Activated T-cell treated with anti-CD3 and anti-CD28 coated beads, Interleukin-2, amount 50 U/mL, for 24 hours (primary cell): ENCODE results near the gene MOGAT3.
A peak's percentile ranks its signal among the peaks of the same experiment; 100 is the strongest.

Experiments used
- DNase-seq: peaks from one replicate; pipeline ENCODE4 v3.0.0-alpha.2; 2020
- H3K27ac Mint-ChIP-seq: 2 replicates; pipeline ENCODE4 v1.8.0; 2020; ENCODE audit warnings: mild to moderate bottlenecking, mixed read lengths
- H3K27me3 Mint-ChIP-seq: 2 replicates; pipeline ENCODE4 v1.8.0; 2020; ENCODE audit warnings: mixed read lengths
- H3K36me3 Mint-ChIP-seq: 2 replicates; pipeline ENCODE4 v1.8.0; 2020; ENCODE audit warnings: low read depth, mixed read lengths
- H3K4me1 Mint-ChIP-seq: 2 replicates; pipeline ENCODE4 v1.8.0; 2020; ENCODE audit warnings: low read depth, mixed read lengths
- H3K4me3 Mint-ChIP-seq: 2 replicates; pipeline ENCODE4 v1.8.0; 2020; ENCODE audit warnings: mild to moderate bottlenecking, moderate library complexity, mixed read lengths
- H3K9me3 Mint-ChIP-seq: 2 replicates; pipeline ENCODE4 v1.8.0; 2020; ENCODE audit warnings: mixed read lengths

MOGAT3 gene

GRCh38 chr7:101167645-101168411, 33.0 kb downstream of the MOGAT3 start:
- Mint-ChIP-seq H3K4me1 (peaks cover 72% of the 10 kb centered on the region), H3K27ac (no peak overlapping the region), H3K4me3 (no peak overlapping the region), H3K36me3 (no peaks in the 10 kb centered on the region), H3K27me3 (peaks cover 83% of the 10 kb centered on the region), H3K9me3 (no peaks in the 10 kb centered on the region)
- no peak for DNase-seq

DNA sequence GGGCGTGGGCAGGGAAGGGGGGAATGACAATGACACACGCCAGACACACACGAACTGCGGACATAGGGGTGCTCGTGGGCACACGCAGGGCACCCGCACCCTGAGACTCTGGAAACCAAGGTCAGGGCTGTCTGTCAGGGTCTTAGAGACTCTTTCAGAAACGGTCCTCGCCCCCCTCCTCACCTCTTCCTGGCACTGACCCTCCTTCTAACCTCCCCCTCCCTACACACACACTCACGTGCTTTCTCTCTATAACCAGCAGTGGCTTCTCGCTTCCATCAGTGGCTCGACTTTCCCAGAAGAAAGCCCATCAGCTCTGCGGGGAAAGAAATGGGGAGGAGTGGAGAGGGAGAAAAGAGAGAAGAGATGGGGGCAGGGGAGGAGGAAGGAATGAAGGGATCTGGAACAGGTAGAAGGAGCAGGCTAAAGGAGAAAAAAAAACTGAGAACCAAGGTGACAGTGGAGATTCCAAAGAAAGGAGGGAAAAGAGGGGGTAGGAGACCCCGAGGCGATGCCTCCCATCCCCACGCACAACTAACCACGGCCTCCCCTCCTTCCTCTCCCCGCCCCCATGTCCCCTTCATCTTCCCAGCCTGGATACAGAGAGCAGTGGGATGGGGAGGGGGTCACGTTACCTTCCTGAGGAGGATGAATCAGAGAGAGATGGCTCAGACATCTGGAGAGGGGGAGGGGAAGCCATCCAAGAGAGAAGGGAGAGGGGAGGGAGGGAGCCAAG, 33.8 kb downstream of the MOGAT3 start:
- Mint-ChIP-seq H3K4me1 (peaks cover 73% of the 10 kb centered on the region), H3K27ac (no peak overlapping the region)

GRCh38 chr7:101166648-101166908, 34.3 kb downstream of the MOGAT3 start:
- DNase-seq, result no peak
- no peaks in the 10 kb centered on the region for H3K9me3 Mint-ChIP-seq
- H3K36me3 Mint-ChIP-seq, result peaks cover under 1% of the 10 kb centered on the region
- peaks cover 79% of the 10 kb centered on the region for H3K27me3 Mint-ChIP-seq
- peaks cover 68% of the 10 kb centered on the region for H3K4me1 Mint-ChIP-seq
- no peak overlapping the region for H3K4me3 Mint-ChIP-seq
- H3K27ac Mint-ChIP-seq, result no peak overlapping the region

More for the DNA sequence above, 33.8 kb downstream of the MOGAT3 start:
- H3K36me3 Mint-ChIP-seq, result no peaks in the 10 kb centered on the region
- H3K9me3 Mint-ChIP-seq, result no peaks in the 10 kb centered on the region
- no peak overlapping the region for H3K4me3 Mint-ChIP-seq
- no peak for DNase-seq
- peaks cover 83% of the 10 kb centered on the region for H3K27me3 Mint-ChIP-seq

GRCh38 chr7:101165958-101166647, 34.7 kb downstream of the MOGAT3 start:
- Mint-ChIP-seq H3K36me3 (peaks cover 4% of the 10 kb centered on the region), H3K27me3 (peaks cover 79% of the 10 kb centered on the region), H3K9me3 (no peaks in the 10 kb centered on the region), H3K4me1 (peaks cover 63% of the 10 kb centered on the region), H3K4me3 (peak overlapping the region; percentile 70), H3K27ac (no peak overlapping the region)
- no peak for DNase-seq

DNA sequence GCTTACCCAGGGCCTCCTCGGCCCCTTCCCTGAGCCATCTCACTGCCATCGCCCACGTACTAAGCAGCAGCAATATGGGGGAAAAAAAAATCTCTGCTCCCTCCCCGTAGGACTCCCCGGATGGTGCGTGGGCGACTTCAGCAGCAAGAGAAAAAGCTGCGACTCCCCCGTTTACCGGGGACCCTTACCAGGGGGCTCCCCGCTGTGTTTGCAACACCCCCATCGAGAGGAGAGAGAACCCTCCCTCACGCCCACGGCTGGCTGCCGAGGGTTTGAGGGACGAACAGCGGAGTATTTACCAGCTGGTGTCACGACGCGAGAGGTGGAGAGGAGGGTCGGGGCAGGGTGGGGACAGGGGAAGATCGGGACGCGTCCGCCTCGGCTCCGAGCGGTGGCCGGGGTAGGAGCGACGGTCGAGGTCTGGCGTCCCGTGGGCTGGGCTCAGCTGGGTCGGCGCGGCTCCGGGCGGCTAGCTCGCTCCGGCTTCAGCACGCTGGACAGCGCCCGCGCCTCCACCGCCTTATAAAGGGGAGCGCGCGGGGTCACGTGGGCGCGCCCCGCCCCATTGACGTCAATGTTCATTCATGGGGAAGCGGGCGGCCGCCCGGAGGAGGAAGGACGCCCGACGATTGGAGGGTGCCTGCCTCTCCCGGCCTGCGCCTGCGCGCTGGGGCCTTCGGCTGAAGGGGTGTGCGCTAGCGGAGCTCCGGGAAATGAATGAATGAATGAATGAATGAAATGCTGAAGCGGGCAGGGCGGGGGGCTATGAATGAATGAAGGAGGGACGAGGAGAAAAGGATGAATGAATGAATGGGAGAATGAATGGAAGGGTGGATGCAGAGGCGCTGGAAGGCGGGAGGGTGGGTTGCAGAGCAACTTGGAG, 35.5 kb downstream of the MOGAT3 start, which contains the start of gene VGF:
VGF (minus strand) TSS at position 495 of the 883 bp plus-strand sequence. CDS start 726 bp downstream, outside the sequence.
- DNase-seq, result peak; percentile 94
- Mint-ChIP-seq H3K27me3 (peaks cover 72% of the 10 kb centered on the region), H3K9me3 (no peaks in the 10 kb centered on the region), H3K4me1 (peaks cover 55% of the 10 kb centered on the region), H3K36me3 (peaks cover 9% of the 10 kb centered on the region), H3K4me3 (peak within 1 kb of the TSS; percentile 70), H3K27ac (peak within 1 kb of the TSS; percentile 44)

- DNase-seq, result peak; percentile 52
- Mint-ChIP-seq H3K4me3 (peak overlapping the region; percentile 20), H3K27ac (no peak overlapping the region), H3K27me3 (peaks cover 61% of the 10 kb centered on the region), H3K4me1 (peaks cover 46% of the 10 kb centered on the region), H3K36me3 (peaks cover 18% of the 10 kb centered on the region), H3K9me3 (no peaks in the 10 kb centered on the region)
Measured at GRCh38 chr7:101164071-101164840, 36.6 kb downstream of the MOGAT3 start.

DNA sequence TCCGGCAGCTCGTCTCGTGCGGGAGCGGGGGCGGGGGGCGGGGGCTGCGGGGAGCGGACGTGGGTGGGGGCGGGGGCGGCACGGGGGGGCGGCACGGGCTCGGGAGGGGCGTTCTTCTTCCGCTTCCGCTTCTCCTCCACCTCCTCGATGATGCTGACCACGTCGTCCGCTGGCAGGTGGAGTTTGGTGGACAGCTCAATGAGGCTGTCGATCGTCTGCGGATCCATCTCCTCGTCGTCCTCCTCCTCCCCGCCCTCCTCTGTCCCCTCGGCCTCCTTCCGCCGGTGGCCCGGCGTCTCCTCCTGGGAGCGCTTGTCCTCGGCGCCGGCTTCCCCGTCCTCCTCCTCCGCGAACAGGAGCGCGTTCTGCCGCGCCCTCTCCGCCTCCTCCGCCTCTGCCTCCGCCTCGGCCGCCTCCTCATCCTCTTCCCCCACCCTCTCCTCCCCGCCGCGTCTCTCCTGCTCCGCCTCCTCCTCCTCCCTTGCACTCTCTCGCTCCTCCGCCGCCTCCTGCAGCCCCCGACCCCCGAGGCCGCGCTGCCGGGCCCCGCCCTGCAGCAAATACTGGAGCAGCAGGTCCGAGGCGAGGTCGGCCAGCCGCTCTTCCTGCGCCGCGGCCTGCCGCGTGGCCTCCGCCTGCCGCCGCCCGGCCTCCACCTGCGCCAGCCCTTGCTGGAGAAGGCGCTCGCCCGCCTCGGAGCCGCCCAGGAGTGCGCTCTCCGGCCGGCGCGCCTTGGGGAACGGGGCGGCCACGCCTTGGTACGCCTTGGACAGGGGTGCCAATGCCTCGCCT, 37.4 kb downstream of the MOGAT3 start:
- H3K27me3 Mint-ChIP-seq, result peaks cover 54% of the 10 kb centered on the region
- peak overlapping the region; percentile 62 for H3K4me3 Mint-ChIP-seq
- H3K9me3 Mint-ChIP-seq, result no peaks in the 10 kb centered on the region
- H3K36me3 Mint-ChIP-seq, result peaks cover 25% of the 10 kb centered on the region
- no peak overlapping the region for H3K27ac Mint-ChIP-seq
- peaks cover 39% of the 10 kb centered on the region for H3K4me1 Mint-ChIP-seq
- DNase-seq, result peak; percentile 53

- Mint-ChIP-seq H3K27me3 (peaks cover 47% of the 10 kb centered on the region), H3K4me1 (peaks cover 34% of the 10 kb centered on the region), H3K4me3 (peak overlapping the region; percentile 57), H3K36me3 (peaks cover 32% of the 10 kb centered on the region), H3K9me3 (no peaks in the 10 kb centered on the region), H3K27ac (no peak overlapping the region)
- peak; percentile 52 for DNase-seq
Measured at GRCh38 chr7:101162551-101163278, 38.1 kb downstream of the MOGAT3 start.

DNA sequence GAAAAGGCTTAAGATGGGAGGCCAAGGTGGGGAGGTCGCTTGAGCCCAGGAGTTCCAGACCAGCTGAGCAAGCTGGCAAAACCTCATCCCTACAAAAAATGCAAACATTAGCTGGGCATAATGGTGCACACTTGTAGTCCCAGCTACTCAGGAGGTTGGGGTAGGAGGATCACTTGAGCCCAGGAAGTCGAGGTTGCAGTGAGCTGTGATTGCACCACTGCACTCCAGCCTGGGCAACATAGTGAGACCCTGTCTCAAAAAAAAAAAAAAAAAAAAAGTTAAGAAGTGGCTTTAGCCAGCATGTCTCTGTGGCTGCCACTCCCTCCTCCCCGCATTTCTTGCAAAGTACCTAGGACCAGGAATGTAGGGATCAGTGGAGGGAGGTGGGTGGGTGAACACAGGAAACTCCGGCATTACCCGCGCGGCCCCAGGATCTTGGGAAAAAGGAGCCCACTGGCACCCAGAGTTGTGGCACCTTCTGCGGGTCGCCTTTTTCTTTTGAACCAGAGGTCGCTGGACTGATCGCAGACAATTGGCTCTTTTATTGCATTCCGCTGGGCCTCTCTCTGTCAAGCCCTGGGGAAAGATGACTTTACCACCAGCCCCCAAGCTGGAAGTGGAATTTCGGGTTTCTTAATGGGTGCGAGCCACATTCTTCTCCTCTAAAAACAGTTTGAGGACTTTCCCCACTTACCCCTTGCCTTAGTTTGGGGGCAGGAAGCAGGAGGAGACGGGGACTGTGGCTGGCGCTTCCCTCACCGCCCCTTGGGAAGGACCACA, 39.0 kb downstream of the MOGAT3 start:
- H3K4me1 Mint-ChIP-seq, result peaks cover 27% of the 10 kb centered on the region
- H3K4me3 Mint-ChIP-seq, result peak overlapping the region; percentile 57
- peaks cover 40% of the 10 kb centered on the region for H3K36me3 Mint-ChIP-seq
- no peak for DNase-seq
- peaks cover 38% of the 10 kb centered on the region for H3K27me3 Mint-ChIP-seq
- H3K27ac Mint-ChIP-seq, result no peak overlapping the region
- no peaks in the 10 kb centered on the region for H3K9me3 Mint-ChIP-seq

DNA sequence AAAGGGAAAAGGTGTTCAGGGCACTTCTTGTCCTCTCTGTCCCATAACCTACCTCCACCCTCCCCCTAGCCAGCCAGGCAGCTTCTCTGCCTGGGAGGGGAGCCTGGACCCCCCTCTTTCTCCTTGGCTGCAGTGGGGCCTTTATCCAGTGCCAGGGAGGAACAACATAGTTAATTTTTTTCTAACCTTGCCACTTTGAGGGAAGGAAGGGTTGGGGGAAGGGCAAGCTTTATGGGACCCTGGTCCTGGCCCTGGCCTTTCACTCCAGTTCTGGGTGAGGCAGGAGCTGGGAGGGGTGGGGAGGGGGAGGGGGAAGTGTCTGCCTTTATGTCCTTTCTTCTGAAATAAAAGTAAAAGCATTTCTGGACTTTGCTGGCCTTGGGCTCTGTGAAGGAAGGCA, 39.9 kb downstream of the MOGAT3 start:
- no peak overlapping the region for H3K27ac Mint-ChIP-seq
- no peaks in the 10 kb centered on the region for H3K9me3 Mint-ChIP-seq
- H3K4me1 Mint-ChIP-seq, result peaks cover 21% of the 10 kb centered on the region
- peaks cover 46% of the 10 kb centered on the region for H3K36me3 Mint-ChIP-seq
- peaks cover 30% of the 10 kb centered on the region for H3K27me3 Mint-ChIP-seq
- H3K4me3 Mint-ChIP-seq, result no peak overlapping the region
- no peak for DNase-seq

DNA sequence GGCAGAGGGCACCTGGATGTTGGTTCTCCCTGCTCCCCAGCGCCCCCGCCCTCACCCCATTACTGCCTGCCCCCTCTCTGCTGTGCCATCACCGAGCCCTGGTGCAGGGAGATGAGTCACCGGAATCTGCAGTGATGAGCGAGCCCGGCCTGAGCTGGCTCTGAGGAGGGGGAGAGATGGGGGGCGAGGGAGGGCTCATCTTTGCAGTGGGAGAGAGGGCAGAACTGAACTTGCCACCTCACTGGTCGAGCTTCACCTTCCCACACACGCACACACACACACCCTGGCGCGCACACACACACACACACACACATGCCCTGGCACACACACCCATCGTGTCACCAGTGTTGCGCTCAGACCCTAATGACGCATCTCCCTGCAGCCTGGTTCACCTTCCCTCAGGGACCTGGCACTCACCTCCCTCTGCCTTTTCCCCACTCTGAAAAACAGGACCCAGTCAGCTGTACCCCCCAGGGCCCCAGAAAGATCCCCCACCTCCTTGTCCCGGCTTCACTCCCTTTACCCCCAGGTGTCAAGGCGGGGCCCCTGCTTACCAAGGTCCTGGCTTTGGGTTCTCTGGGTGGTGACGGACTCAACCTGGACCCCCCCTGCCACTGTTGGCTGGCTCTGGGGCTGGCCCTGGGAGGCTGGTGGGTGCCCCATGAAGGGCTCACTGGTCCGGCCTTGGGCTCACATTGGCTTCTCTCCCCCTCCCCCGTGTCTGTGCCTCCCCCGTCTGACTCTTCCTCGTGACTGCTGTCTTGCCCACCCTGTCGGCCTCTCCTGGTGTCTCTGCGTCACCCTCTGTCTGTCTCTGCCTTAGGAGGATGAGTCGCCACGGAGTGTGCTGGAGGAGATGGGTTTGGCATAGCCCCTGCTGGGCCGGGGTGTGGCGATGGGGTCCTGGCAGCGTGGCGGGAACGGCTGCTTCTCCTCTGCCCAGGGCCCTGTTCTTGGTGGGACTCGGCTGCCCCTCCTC, 40.9 kb downstream of the MOGAT3 start:
- Mint-ChIP-seq H3K9me3 (no peaks in the 10 kb centered on the region), H3K4me3 (no peak overlapping the region), H3K4me1 (peaks cover 20% of the 10 kb centered on the region), H3K27me3 (peaks cover 20% of the 10 kb centered on the region), H3K36me3 (peaks cover 46% of the 10 kb centered on the region), H3K27ac (no peak overlapping the region)
- no peak for DNase-seq
